Hepatocyte (in vitro differentiated cells): ENCODE results near the gene GPR139.

ENCODE experiments used
- EZH2 ChIP-seq: fragments of 200-600 bp; sonication (generic); IDR thresholded peaks from 2 replicates; pipeline ENCODE4 v1.6.1; 2016; ENCODE audit warnings: antibody characterized with exemption, mild to moderate bottlenecking, borderline replicate concordance
- EZH2phosphoT487 ChIP-seq: fragments of 200-600 bp; sonication (generic); IDR thresholded peaks from one replicate; pipeline ENCODE4 v1.6.1; 2018; ENCODE audit warnings: antibody characterized with exemption, mild to moderate bottlenecking, low read depth, moderate library complexity; ENCODE audit not compliant: unreplicated experiment, severe bottlenecking
- TF ChIP-seq, protein P1 (sequence below): fragments of 200-600 bp; sonication (generic); IDR thresholded peaks from 2 replicates; pipeline ENCODE4 v1.5.1; 2016; ENCODE audit warnings: antibody characterized with exemption, mild to moderate bottlenecking; ENCODE audit not compliant: poor library complexity

DNA sequence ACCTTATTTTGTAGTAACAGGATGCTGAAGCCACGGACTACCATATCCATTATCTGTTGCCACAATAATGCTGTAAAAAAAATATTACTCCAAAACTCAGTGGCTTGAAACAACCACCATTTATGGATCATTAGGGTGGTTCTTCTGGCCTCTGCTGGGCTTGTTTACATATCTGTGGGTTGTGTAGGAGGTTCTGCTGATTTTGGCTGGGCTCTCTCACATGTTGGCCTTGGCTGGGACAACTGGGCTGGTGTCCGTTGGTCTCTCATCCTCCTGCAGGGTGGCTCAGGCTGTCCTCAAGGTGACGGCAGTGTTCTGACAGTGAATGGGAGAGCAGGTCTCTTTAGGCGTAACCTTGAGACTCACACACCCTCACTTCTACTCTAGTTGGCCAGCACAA lies 76.0 kb downstream of the GPR139 start:
- TF ChIP-seq EZH2phosphoT487, result no peak
- TF ChIP-seq, protein P1, sequence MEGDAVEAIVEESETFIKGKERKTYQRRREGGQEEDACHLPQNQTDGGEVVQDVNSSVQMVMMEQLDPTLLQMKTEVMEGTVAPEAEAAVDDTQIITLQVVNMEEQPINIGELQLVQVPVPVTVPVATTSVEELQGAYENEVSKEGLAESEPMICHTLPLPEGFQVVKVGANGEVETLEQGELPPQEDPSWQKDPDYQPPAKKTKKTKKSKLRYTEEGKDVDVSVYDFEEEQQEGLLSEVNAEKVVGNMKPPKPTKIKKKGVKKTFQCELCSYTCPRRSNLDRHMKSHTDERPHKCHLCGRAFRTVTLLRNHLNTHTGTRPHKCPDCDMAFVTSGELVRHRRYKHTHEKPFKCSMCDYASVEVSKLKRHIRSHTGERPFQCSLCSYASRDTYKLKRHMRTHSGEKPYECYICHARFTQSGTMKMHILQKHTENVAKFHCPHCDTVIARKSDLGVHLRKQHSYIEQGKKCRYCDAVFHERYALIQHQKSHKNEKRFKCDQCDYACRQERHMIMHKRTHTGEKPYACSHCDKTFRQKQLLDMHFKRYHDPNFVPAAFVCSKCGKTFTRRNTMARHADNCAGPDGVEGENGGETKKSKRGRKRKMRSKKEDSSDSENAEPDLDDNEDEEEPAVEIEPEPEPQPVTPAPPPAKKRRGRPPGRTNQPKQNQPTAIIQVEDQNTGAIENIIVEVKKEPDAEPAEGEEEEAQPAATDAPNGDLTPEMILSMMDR, result no peak
- no peak for TF ChIP-seq EZH2
